ENCODE measurements around the gene HADH.
A peak's percentile ranks its signal among the peaks of the same experiment; 100 is the strongest.

The HADH gene

DNA sequence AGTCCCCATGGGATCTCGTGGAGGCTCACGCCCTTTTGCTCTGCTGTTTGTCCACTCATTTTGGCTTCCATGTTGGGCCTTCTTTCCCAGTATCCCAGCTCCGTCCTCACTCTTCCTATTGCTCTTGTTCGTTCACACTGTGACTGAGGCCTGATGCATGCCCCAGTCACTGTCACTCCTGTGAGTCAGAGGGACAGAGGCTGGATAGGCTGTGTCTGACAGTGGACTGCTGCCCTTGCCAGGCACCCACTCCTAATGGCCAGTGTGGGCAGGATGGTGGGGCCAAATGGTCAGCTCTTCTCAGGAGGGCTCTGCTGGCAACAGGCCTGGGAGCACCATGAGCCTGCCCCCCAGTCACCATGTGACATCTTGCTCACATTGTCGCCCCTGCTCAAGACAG is 40.0 kb downstream of the HADH start:
- TF ChIP-seq, protein P1, sequence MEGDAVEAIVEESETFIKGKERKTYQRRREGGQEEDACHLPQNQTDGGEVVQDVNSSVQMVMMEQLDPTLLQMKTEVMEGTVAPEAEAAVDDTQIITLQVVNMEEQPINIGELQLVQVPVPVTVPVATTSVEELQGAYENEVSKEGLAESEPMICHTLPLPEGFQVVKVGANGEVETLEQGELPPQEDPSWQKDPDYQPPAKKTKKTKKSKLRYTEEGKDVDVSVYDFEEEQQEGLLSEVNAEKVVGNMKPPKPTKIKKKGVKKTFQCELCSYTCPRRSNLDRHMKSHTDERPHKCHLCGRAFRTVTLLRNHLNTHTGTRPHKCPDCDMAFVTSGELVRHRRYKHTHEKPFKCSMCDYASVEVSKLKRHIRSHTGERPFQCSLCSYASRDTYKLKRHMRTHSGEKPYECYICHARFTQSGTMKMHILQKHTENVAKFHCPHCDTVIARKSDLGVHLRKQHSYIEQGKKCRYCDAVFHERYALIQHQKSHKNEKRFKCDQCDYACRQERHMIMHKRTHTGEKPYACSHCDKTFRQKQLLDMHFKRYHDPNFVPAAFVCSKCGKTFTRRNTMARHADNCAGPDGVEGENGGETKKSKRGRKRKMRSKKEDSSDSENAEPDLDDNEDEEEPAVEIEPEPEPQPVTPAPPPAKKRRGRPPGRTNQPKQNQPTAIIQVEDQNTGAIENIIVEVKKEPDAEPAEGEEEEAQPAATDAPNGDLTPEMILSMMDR (IDR thresholded peaks at IDR 0.05; ENCODE audit: borderline replicate concordance, control extremely low read depth, extremely low read depth, insufficient read depth, missing control alignments): no peak
- in situ Hi-C loops (cut with MboI; ENCODE audit: low sequenced_read_pairs, unreplicated experiment): loop anchor here (10.0 kb wide), 2 partner anchors 145 to 545 kb away; no protein-coding TSS in a partner anchor
- DNase-seq (ENCODE audit: low spot score): no peak

DNA sequence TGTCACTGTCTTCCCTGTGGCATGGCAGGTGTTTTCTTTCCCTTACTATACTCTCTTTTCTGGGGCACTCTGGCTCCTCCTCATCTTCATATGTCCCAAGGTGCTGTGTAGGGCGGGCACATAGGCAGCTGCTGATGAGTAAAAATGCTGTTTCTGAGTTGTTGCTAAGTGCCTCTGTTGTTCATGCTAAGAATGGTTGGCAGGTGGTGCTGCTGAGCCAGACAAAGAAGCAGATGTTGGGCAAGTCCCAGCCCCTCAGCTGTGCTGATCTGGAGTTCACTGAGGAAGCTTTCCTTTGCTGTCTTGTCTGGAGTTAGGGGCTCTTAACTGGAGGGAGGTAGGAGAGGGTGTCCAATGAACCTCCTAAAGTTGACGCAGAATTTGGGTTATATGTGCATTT is 40.6 kb downstream of the HADH start:
- DNase-seq (ENCODE audit: low spot score): peak; percentile 76
- TF ChIP-seq, protein P1 (IDR thresholded peaks at IDR 0.05; ENCODE audit: borderline replicate concordance, control extremely low read depth, extremely low read depth, insufficient read depth, missing control alignments): peak; percentile 72

DNA sequence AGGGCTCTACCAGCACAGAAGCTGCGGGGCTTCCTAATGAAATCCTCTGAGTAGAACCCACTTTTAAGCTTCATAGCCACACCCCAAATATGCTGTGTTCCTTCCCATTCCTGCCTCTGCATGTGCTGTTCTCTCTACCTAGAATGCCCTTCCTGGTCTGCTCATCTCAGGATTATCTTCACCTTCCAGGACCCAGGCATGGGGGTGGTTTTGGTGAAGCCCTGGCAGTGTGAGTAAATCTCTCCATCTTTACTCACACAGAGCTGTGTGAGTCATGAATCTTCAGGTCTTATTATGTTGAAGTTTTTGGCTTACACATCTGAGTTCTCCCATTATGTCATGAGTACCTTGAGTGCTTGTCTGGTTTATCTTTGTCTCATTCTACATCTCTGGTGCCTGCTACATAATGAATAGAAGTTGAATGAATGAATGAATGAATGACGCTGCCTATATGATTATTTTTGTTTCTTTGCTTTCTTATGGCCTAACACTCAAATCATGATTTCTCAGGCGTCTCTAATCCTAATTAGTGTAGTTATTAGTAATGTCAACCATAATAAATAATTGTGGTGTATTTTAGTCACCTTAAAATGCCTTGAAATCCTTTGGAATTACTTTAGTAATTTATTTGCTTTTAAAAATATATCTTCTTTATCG is 41.9 kb downstream of the HADH start:
- TF ChIP-seq, protein P1 (IDR thresholded peaks at IDR 0.05; ENCODE audit: borderline replicate concordance, control extremely low read depth, extremely low read depth, insufficient read depth, missing control alignments): no peak
- DNase-seq (ENCODE audit: low spot score): no peak
- in situ Hi-C loops (cut with MboI; ENCODE audit: low sequenced_read_pairs, unreplicated experiment): no loop called here

More for the DNA sequence above, 40.6 kb downstream of the HADH start:
- in situ Hi-C loops (cut with MboI; ENCODE audit: low sequenced_read_pairs, unreplicated experiment): no loop called here

DNA sequence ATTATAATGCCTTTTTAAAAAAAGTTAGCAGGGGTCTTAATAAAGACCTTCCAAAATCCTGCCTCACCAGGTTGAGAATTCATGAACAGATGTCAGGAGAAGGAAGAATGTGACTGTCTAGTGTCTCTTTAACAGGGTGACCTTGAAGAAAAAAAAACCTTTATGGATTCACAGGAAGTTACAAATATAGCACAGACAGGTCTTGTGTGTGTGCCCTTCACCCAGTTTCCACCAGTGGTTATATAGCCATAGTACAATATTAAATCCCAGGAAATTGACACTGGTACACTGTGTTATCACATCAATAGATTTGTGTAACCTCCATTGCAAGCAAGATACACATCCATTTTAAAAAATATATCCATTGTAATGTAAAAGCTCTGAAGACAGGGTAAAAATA is 43.7 kb downstream of the HADH start:
- in situ Hi-C loops (cut with MboI; ENCODE audit: low sequenced_read_pairs, unreplicated experiment): no loop called here
- TF ChIP-seq, protein P1 (IDR thresholded peaks at IDR 0.05; ENCODE audit: borderline replicate concordance, control extremely low read depth, extremely low read depth, insufficient read depth, missing control alignments): no peak
- DNase-seq (ENCODE audit: low spot score): no peak

DNA sequence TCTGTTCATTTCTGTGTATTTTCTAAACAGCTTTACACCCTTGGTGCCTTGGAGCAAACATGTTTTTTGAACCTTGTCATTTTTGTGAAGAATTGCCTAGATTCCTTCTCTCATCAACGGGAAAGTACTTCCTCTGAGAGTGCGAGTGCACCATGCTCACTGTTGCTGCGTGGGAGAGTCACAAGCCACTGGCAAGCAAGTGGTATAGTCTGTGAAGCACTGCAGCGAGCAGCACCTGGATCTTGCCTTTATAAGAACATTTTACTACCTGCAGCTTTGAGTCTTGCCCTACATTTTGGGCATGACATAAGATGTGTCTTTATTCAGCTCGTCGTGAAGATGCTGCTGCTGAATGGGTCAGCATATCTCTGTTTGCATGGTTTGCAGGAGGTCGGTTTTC is 44.9 kb downstream of the HADH start:
- in situ Hi-C loops (cut with MboI; ENCODE audit: low sequenced_read_pairs, unreplicated experiment): no loop called here

DNA sequence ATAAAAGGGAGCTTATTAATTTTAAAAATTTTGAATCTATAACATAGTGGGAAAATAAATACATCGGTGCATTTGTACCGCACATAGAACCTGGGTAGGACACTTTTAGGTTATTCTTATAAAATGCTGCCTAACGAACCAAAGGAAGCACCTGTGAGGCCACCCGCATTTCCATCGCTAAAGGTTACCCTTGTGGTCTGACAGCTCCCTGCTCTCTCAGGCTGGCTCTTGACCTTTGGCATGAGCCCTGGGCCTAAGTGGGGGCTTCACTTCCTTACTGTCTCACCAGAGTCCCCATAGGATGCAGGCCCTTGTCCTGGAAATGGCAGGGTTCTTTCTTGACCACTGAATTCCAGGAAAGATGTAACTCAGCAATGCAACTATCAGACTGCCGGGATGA is 46.0 kb downstream of the HADH start:
- no peak for DNase-seq (ENCODE audit: low spot score)
- TF ChIP-seq, protein P1 (IDR thresholded peaks at IDR 0.05; ENCODE audit: borderline replicate concordance, control extremely low read depth, extremely low read depth, insufficient read depth, missing control alignments): no peak
- in situ Hi-C loops (cut with MboI; ENCODE audit: low sequenced_read_pairs, unreplicated experiment): no loop called here

More for the DNA sequence above, 44.9 kb downstream of the HADH start:
- TF ChIP-seq, protein P1 (IDR thresholded peaks at IDR 0.05; ENCODE audit: borderline replicate concordance, control extremely low read depth, extremely low read depth, insufficient read depth, missing control alignments): no peak
- no peak for DNase-seq (ENCODE audit: low spot score)
